ENCODE measurements around the gene RASGRF2.

RASGRF2 gene

GRCh38 chr5:81068635-81069034 is 108.5 kb downstream of the RASGRF2 start:
- H3K4me1 ChIP-seq (ENCODE audit: control extremely low read depth in 1 of 4, control insufficient read depth in 4 of 4, insufficient read depth in 4 of 4, low read length in 3 of 4) = no peaks in the 10 kb centered on the region
- H3K27ac ChIP-seq (ENCODE audit: insufficient read depth in 1 of 2, low read depth in 1 of 2, low read length in 2 of 2, poor library complexity in 1 of 2, severe bottlenecking in 2 of 2) = no peak overlapping the region
- H3K9me3 ChIP-seq (ENCODE audit: control extremely low read depth in 1 of 5, control insufficient read depth in 4 of 5, insufficient read depth in 2 of 5, low read depth in 1 of 5, low read length in 4 of 5) = peaks cover 0 to 3% (median 0%) of the 10 kb centered on the region in 5 experiments
- ChIA-PET POLR2A (no interaction called here), CTCF (no interaction called here)
- 100% methylated on average over 1 of the region's 2 CpGs for WGBS (ENCODE audit: insufficient coverage)
- H3K27me3 ChIP-seq (replicated peaks in 2 of 5; ENCODE audit: control insufficient read depth in 4 of 5, insufficient read depth in 5 of 5, low read length in 4 of 5) = peaks cover 0 to 2% (median 0%) of the 10 kb centered on the region in 5 experiments
- no peak overlapping the region for H3K4me3 ChIP-seq (ENCODE audit: control insufficient read depth in 1 of 7, extremely low read depth in 1 of 7, insufficient read depth in 4 of 7, low read depth in 2 of 7, low read length in 6 of 7)
- H3K36me3 ChIP-seq (ENCODE audit: control insufficient read depth in 4 of 4, insufficient read depth in 4 of 4, low read length in 3 of 4) = no peaks in the 10 kb centered on the region
- no peak for DNase-seq

DNA sequence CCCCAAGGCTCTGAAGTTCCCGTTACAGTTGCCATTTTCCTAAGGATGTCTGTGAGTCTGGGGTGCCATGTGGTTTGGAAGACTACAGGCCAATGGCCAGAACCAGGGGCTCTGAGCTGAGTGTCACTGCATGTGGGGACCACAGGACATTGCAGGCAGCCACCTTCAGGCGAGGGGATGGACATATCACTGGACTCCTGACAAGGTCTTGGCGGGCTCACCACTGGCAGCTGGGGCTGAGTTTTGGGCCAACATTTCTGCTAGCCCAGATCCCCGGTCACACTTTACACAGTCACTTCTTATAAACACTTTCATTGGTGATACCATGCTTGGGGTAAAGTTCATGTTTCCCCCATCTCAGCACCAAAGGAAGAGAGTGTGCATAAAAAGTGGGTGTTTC is 109.8 kb downstream of the RASGRF2 start:
- 86% methylated on average over 1 of the region's 4 CpGs for WGBS (ENCODE audit: insufficient coverage)
- ChIA-PET CTCF (no interaction called here), POLR2A (no interaction called here)
- Histone ChIP-seq H3K9me3 (ENCODE audit: control extremely low read depth in 1 of 5, control insufficient read depth in 4 of 5, insufficient read depth in 2 of 5, low read depth in 1 of 5, low read length in 4 of 5) (no peaks in the 10 kb centered on the region), H3K36me3 (ENCODE audit: control insufficient read depth in 4 of 4, insufficient read depth in 4 of 4, low read length in 3 of 4) (no peaks in the 10 kb centered on the region), H3K27me3 (replicated peaks in 2 of 5; ENCODE audit: control insufficient read depth in 4 of 5, insufficient read depth in 5 of 5, low read length in 4 of 5) (peaks cover 0 to 4% (median 0%) of the 10 kb centered on the region in 5 experiments), H3K4me3 (ENCODE audit: control insufficient read depth in 1 of 7, extremely low read depth in 1 of 7, insufficient read depth in 4 of 7, low read depth in 2 of 7, low read length in 6 of 7) (no peak overlapping the region), H3K27ac (ENCODE audit: insufficient read depth in 1 of 2, low read depth in 1 of 2, low read length in 2 of 2, poor library complexity in 1 of 2, severe bottlenecking in 2 of 2) (no peak overlapping the region), H3K4me1 (ENCODE audit: control extremely low read depth in 1 of 4, control insufficient read depth in 4 of 4, insufficient read depth in 4 of 4, low read length in 3 of 4) (no peaks in the 10 kb centered on the region)
- no peak for DNase-seq

DNA sequence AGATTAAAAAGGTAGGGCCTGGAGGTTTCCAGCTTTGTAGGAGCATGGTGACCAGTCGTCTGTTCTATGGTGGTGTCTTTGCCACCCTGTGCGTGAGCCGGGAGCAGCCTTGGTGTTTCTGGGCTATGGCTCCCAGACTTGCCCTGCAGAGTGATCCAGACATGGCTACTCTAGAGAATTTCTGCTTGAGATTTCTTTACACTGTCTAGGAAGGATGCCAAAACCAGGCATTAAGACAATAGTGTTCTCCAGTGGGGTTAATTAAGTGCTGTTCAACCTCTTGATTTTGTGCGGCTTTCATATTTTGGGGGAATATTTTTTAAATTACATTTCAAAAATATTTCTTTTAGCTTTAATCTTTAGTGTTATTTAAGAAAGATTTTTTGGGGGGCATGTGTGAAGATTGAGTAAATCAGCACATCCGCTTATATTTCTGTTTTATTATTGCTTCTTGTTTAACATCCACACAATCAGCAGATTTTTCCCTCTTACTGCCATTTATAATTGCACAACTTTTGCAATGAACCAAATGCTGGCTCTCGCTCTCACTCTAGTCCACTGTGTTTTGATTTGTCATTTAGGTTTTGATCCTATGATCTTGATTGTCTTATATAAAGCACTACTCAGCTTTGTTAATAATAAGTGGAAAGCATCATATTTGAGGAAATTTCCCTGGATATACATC is 110.5 kb downstream of the RASGRF2 start:
- CTCF ChIA-PET = no interaction called here
- H3K4me3 ChIP-seq (ENCODE audit: control insufficient read depth in 1 of 7, extremely low read depth in 1 of 7, insufficient read depth in 4 of 7, low read depth in 2 of 7, low read length in 6 of 7) = no peak overlapping the region
- H3K27me3 ChIP-seq (replicated peaks in 2 of 5; ENCODE audit: control insufficient read depth in 4 of 5, insufficient read depth in 5 of 5, low read length in 4 of 5) = peaks cover 0 to 4% (median 0%) of the 10 kb centered on the region in 5 experiments
- no peaks in the 10 kb centered on the region for H3K4me1 ChIP-seq (ENCODE audit: control extremely low read depth in 1 of 4, control insufficient read depth in 4 of 4, insufficient read depth in 4 of 4, low read length in 3 of 4)
- POLR2A ChIA-PET = no interaction called here
- H3K9me3 ChIP-seq (ENCODE audit: control extremely low read depth in 1 of 5, control insufficient read depth in 4 of 5, insufficient read depth in 2 of 5, low read depth in 1 of 5, low read length in 4 of 5) = no peaks in the 10 kb centered on the region
- no peak overlapping the region for H3K27ac ChIP-seq (ENCODE audit: insufficient read depth in 1 of 2, low read depth in 1 of 2, low read length in 2 of 2, poor library complexity in 1 of 2, severe bottlenecking in 2 of 2)
- no peak for DNase-seq
- no peaks in the 10 kb centered on the region for H3K36me3 ChIP-seq (ENCODE audit: control insufficient read depth in 4 of 4, insufficient read depth in 4 of 4, low read length in 3 of 4)
- WGBS (ENCODE audit: insufficient coverage) = 100% methylated on average over 2 of the region's 6 CpGs

GRCh38 chr5:81075041-81075440 is 114.9 kb downstream of the RASGRF2 start:
- H3K4me3 ChIP-seq (ENCODE audit: control insufficient read depth in 1 of 7, extremely low read depth in 1 of 7, insufficient read depth in 4 of 7, low read depth in 2 of 7, low read length in 6 of 7) = no peak overlapping the region
- H3K27me3 ChIP-seq (replicated peaks in 2 of 5; ENCODE audit: control insufficient read depth in 4 of 5, insufficient read depth in 5 of 5, low read length in 4 of 5) = peaks cover 0 to 5% (median 0%) of the 10 kb centered on the region in 5 experiments
- DNase-seq = no peak
- no peak overlapping the region for H3K27ac ChIP-seq (ENCODE audit: insufficient read depth in 1 of 2, low read depth in 1 of 2, low read length in 2 of 2, poor library complexity in 1 of 2, severe bottlenecking in 2 of 2)
- peaks cover 0 to 13% (median 4%) of the 10 kb centered on the region in 5 experiments for H3K9me3 ChIP-seq (ENCODE audit: control extremely low read depth in 1 of 5, control insufficient read depth in 4 of 5, insufficient read depth in 2 of 5, low read depth in 1 of 5, low read length in 4 of 5)
- ChIA-PET CTCF (no interaction called here), POLR2A (no interaction called here)
- 92% methylated on average over 2 of the region's 5 CpGs for WGBS (ENCODE audit: insufficient coverage)
- H3K4me1 ChIP-seq (ENCODE audit: control extremely low read depth in 1 of 4, control insufficient read depth in 4 of 4, insufficient read depth in 4 of 4, low read length in 3 of 4) = no peaks in the 10 kb centered on the region
- no peaks in the 10 kb centered on the region for H3K36me3 ChIP-seq (ENCODE audit: control insufficient read depth in 4 of 4, insufficient read depth in 4 of 4, low read length in 3 of 4)

- ChIA-PET CTCF (no interaction called here), POLR2A (interaction anchor here (0.7 kb wide), 1 partner anchor 1826 kb away, joined by 3 read pairs; no protein-coding TSS in a partner anchor)
- no peak overlapping the region for H3K27ac ChIP-seq (ENCODE audit: insufficient read depth in 1 of 2, low read depth in 1 of 2, low read length in 2 of 2, poor library complexity in 1 of 2, severe bottlenecking in 2 of 2)
- no peaks in the 10 kb centered on the region for H3K36me3 ChIP-seq (ENCODE audit: control insufficient read depth in 4 of 4, insufficient read depth in 4 of 4, low read length in 3 of 4)
- no peak overlapping the region for H3K4me3 ChIP-seq (ENCODE audit: control insufficient read depth in 1 of 7, extremely low read depth in 1 of 7, insufficient read depth in 4 of 7, low read depth in 2 of 7, low read length in 6 of 7)
- DNase-seq = no peak
- peaks cover 0 to 5% (median 0%) of the 10 kb centered on the region in 5 experiments for H3K27me3 ChIP-seq (replicated peaks in 2 of 5; ENCODE audit: control insufficient read depth in 4 of 5, insufficient read depth in 5 of 5, low read length in 4 of 5)
- no peaks in the 10 kb centered on the region for H3K4me1 ChIP-seq (ENCODE audit: control extremely low read depth in 1 of 4, control insufficient read depth in 4 of 4, insufficient read depth in 4 of 4, low read length in 3 of 4)
- WGBS (ENCODE audit: insufficient coverage) = 100% methylated on average over 2 of the region's 2 CpGs
- peaks cover 0 to 16% (median 4%) of the 10 kb centered on the region in 5 experiments for H3K9me3 ChIP-seq (ENCODE audit: control extremely low read depth in 1 of 5, control insufficient read depth in 4 of 5, insufficient read depth in 2 of 5, low read depth in 1 of 5, low read length in 4 of 5)
Observed at GRCh38 chr5:81077105-81077504, 116.9 kb downstream of the RASGRF2 start.

- ChIA-PET CTCF (no interaction called here), POLR2A (no interaction called here)
- Histone ChIP-seq H3K36me3 (ENCODE audit: control insufficient read depth in 4 of 4, insufficient read depth in 4 of 4, low read length in 3 of 4) (no peaks in the 10 kb centered on the region), H3K9me3 (ENCODE audit: control extremely low read depth in 1 of 5, control insufficient read depth in 4 of 5, insufficient read depth in 2 of 5, low read depth in 1 of 5, low read length in 4 of 5) (peaks cover 0 to 16% (median 4%) of the 10 kb centered on the region in 5 experiments), H3K27me3 (replicated peaks in 2 of 5; ENCODE audit: control insufficient read depth in 4 of 5, insufficient read depth in 5 of 5, low read length in 4 of 5) (peaks cover 0 to 7% (median 0%) of the 10 kb centered on the region in 5 experiments), H3K27ac (ENCODE audit: insufficient read depth in 1 of 2, low read depth in 1 of 2, low read length in 2 of 2, poor library complexity in 1 of 2, severe bottlenecking in 2 of 2) (no peak overlapping the region), H3K4me1 (ENCODE audit: control extremely low read depth in 1 of 4, control insufficient read depth in 4 of 4, insufficient read depth in 4 of 4, low read length in 3 of 4) (no peaks in the 10 kb centered on the region), H3K4me3 (ENCODE audit: control insufficient read depth in 1 of 7, extremely low read depth in 1 of 7, insufficient read depth in 4 of 7, low read depth in 2 of 7, low read length in 6 of 7) (no peak overlapping the region)
- WGBS (ENCODE audit: insufficient coverage) = no CpG with 5 or more reads among the region's 2 CpGs
- DNase-seq = no peak
Observed at GRCh38 chr5:81078930-81079329, 118.8 kb downstream of the RASGRF2 start.

GRCh38 chr5:81080809-81081460 is 120.8 kb downstream of the RASGRF2 start:
- Histone ChIP-seq H3K27me3 (replicated peaks in 2 of 5; ENCODE audit: control insufficient read depth in 4 of 5, insufficient read depth in 5 of 5, low read length in 4 of 5) (peaks cover 0 to 5% (median 0%) of the 10 kb centered on the region in 5 experiments), H3K4me3 (ENCODE audit: control insufficient read depth in 1 of 7, extremely low read depth in 1 of 7, insufficient read depth in 4 of 7, low read depth in 2 of 7, low read length in 6 of 7) (no peak overlapping the region), H3K27ac (ENCODE audit: insufficient read depth in 1 of 2, low read depth in 1 of 2, low read length in 2 of 2, poor library complexity in 1 of 2, severe bottlenecking in 2 of 2) (no peak overlapping the region), H3K36me3 (ENCODE audit: control insufficient read depth in 4 of 4, insufficient read depth in 4 of 4, low read length in 3 of 4) (no peaks in the 10 kb centered on the region), H3K4me1 (ENCODE audit: control extremely low read depth in 1 of 4, control insufficient read depth in 4 of 4, insufficient read depth in 4 of 4, low read length in 3 of 4) (no peaks in the 10 kb centered on the region), H3K9me3 (ENCODE audit: control extremely low read depth in 1 of 5, control insufficient read depth in 4 of 5, insufficient read depth in 2 of 5, low read depth in 1 of 5, low read length in 4 of 5) (peaks cover 0 to 16% (median 4%) of the 10 kb centered on the region in 5 experiments)
- DNase-seq = no peak
- ChIA-PET POLR2A (no interaction called here), CTCF (no interaction called here)
- WGBS (ENCODE audit: insufficient coverage) = 88% methylated on average over 5 of the region's 9 CpGs
